NCI-H2227 (cell line): ENCODE results near the gene CTSK.
"Not testable (repeated sequence)": the region's sequence is repeated elsewhere in the genome, so short reads cannot be mapped to it uniquely, and the experiment has no call there.

Source experiments
- DNase-seq: peaks from one replicate; lab custom pipeline; 2025; ENCODE audit not compliant: unreplicated experiment; lab: John Stamatoyannopoulos, UW

The CTSK gene

GRCh38 chr1:150807249-150808023 lies 624 bp downstream of the CTSK start:
- DNase-seq, result no peak

GRCh38 chr1:150805899-150806298 lies 2.2 kb downstream of the CTSK start:
- no peak for DNase-seq

GRCh38 chr1:150804671-150805070 lies 3.4 kb downstream of the CTSK start:
- DNase-seq, result no peak

- no peak for DNase-seq
These were observed 9.0 kb downstream of the CTSK start for GRCh38 chr1:150799089-150799488.

- DNase-seq, result peak; percentile 88
These were observed 9.5 kb downstream of the CTSK start for GRCh38 chr1:150798525-150798924.

GRCh38 chr1:150796374-150796773 lies 11.7 kb downstream of the CTSK start:
- no peak for DNase-seq

- not testable (repeated sequence) for DNase-seq
These were observed 14.3 kb downstream of the CTSK start for GRCh38 chr1:150793778-150794177.

- no peak for DNase-seq
These were observed 14.8 kb downstream of the CTSK start for GRCh38 chr1:150793221-150793620.

- no peak for DNase-seq
These were observed 16.5 kb downstream of the CTSK start for GRCh38 chr1:150791585-150791984.

- no peak for DNase-seq
These were observed 18.7 kb downstream of the CTSK start for GRCh38 chr1:150789396-150789795.

- no peak for DNase-seq
These were observed 19.1 kb downstream of the CTSK start for GRCh38 chr1:150788946-150789345.

GRCh38 chr1:150787455-150787854 lies 20.6 kb downstream of the CTSK start:
- no peak for DNase-seq

- DNase-seq, result no peak
These were observed 27.6 kb downstream of the CTSK start for GRCh38 chr1:150780510-150780909.

GRCh38 chr1:150778409-150778808 lies 29.7 kb downstream of the CTSK start:
- peak; percentile 52 for DNase-seq

- DNase-seq, result no peak
These were observed 30.5 kb downstream of the CTSK start for GRCh38 chr1:150777544-150777943.

GRCh38 chr1:150775931-150776505 lies 32.0 kb downstream of the CTSK start:
- not testable (repeated sequence) for DNase-seq

GRCh38 chr1:150775276-150775675 lies 32.8 kb downstream of the CTSK start:
- DNase-seq, result no peak

GRCh38 chr1:150772326-150772725 lies 35.7 kb downstream of the CTSK start:
- DNase-seq, result no peak

- not testable (repeated sequence) for DNase-seq
These were observed 40.4 kb downstream of the CTSK start for GRCh38 chr1:150767704-150768103.

GRCh38 chr1:150765977-150766301 lies 42.1 kb downstream of the CTSK start:
- DNase-seq, result not testable (repeated sequence)

GRCh38 chr1:150765296-150765976 lies 42.6 kb downstream of the CTSK start, which contains the start of gene CTSS:
TSS of gene CTSS (minus strand) at chr1:150765778. CDS start at chr1:150764763, 1,015 bp downstream.
- no peak for DNase-seq

- no peak for DNase-seq
These were observed 43.4 kb downstream of the CTSK start for GRCh38 chr1:150764617-150765101.
